ENCODE measurements around the gene MED12L. TPM values are rescaled to one million over a fixed set of nuclear protein-coding genes. Genes with fewer than 3 reads are reported as not detected.

The MED12L gene
- total RNA-seq, 4 donors from 2014 or later = 0.15 to 0.37 (median 0.22) TPM

DNA sequence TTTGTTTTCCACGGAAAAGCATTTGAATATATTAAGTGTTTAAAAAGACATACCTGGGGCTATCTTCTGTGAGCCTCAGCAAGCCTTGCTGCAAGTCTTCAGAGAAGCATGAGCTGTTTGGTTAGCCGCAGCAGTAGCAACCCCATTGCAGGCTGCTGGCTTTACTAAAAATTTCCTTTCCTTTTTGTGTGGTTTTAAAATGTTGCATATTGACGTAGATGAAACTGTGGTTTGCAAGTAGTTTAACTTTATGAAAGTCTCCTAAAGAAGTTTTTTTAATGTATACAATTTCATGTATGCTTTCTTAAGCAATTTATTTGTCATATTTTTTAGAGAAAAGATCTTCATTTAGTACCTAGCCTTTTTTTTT, 117.6 kb downstream of the MED12L start, which contains the start of gene GPR171:
GPR171 (minus strand) TSS at position 166 of the 370 bp plus-strand sequence. CDS start 3,830 bp downstream, outside the sequence.
- intact Hi-C loops (cut with DNase I; ENCODE audit: low total_unique reads) = no loop called here
- no peak for DNase-seq (ENCODE audit: low spot score in 2 of 2)
- 88 to 92% methylated on average over 3 of the region's 3 CpGs for WGBS, 2 donors
- H3K4me3 ChIP-seq (ENCODE audit: low read depth, poor library complexity, severe bottlenecking) = no peak within 1 kb of the TSS
- TF ChIP-seq, protein P1, sequence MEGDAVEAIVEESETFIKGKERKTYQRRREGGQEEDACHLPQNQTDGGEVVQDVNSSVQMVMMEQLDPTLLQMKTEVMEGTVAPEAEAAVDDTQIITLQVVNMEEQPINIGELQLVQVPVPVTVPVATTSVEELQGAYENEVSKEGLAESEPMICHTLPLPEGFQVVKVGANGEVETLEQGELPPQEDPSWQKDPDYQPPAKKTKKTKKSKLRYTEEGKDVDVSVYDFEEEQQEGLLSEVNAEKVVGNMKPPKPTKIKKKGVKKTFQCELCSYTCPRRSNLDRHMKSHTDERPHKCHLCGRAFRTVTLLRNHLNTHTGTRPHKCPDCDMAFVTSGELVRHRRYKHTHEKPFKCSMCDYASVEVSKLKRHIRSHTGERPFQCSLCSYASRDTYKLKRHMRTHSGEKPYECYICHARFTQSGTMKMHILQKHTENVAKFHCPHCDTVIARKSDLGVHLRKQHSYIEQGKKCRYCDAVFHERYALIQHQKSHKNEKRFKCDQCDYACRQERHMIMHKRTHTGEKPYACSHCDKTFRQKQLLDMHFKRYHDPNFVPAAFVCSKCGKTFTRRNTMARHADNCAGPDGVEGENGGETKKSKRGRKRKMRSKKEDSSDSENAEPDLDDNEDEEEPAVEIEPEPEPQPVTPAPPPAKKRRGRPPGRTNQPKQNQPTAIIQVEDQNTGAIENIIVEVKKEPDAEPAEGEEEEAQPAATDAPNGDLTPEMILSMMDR (IDR thresholded peaks at IDR 0.05) = no peak
- no peak for TF ChIP-seq POLR2A (IDR thresholded peaks at IDR 0.05)

DNA sequence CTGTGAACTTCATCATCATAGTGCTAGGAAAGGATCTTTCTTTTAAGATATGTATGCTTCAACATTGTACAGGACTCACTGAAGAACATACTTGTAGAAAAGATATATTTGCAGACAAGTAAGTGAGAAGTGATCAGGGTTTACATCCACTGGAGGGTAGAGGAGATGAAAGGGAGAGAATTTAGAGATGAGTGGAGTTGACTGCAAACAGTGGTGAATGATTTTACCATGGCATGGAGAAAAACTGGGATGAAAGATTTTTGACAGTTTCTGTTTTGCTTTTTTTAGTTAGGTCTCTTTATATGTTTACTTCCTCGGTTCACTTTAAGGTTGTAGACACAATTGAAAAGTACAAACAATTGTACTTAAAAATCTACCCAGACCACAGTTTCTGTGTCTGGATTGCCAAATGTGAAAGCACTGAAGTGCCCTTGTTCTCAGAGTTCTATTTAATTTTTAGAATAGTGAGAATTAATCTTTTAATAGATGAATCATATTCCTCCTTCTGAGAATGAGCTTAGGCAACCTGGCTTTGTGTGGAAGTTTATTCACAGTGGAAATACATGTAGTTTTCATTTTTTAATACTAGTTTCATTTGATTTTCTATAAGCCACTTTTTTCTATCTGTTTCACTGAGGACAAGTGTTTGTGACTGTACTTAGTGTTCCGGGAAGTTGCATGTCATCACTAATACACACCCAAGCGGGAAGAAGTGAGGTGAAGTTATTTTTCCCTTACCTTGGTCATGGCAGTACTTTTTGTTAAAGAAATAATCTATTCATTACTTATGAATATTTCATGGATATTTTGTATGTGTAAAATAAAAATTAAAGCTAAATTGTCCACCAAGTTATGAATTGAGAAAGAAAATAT, 119.3 kb downstream of the MED12L start:
- no peak for TF ChIP-seq POLR2A (IDR thresholded peaks at IDR 0.05)
- TF ChIP-seq, protein P1 (IDR thresholded peaks at IDR 0.05) = no peak
- intact Hi-C loops (cut with DNase I; ENCODE audit: low total_unique reads) = loop anchor here (5.0 kb wide), 1 partner anchor 1462 kb away; no protein-coding TSS in a partner anchor
- 83 to 90% methylated on average over 3 of the region's 3 CpGs for WGBS, 2 donors
- H3K4me3 ChIP-seq (ENCODE audit: low read depth, poor library complexity, severe bottlenecking) = no peak overlapping the region
- DNase-seq (ENCODE audit: low spot score in 2 of 2) = no peak

DNA sequence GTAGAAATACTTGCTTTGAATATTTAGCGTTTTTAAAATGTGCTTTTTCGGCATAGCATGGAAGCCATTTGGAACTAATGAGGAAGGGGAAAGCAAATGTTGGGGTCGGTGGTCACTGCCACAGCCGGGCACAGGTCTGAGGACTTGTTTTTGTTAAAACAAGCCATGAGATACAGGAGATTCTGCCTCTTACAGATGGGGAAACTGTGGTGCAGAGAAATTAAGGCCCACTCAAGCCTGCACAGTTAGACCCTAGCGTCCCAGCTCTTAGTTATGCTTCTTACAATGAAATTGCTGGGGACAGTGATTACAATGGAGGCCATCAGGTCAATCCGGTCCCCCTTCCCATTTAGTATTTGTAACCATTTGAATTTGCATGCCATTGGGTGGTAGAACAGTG, 120.0 kb downstream of the MED12L start:
- H3K4me3 ChIP-seq (ENCODE audit: low read depth, poor library complexity, severe bottlenecking) = no peak overlapping the region
- no peak for TF ChIP-seq POLR2A (IDR thresholded peaks at IDR 0.05)
- TF ChIP-seq, protein P1 (IDR thresholded peaks at IDR 0.05) = no peak
- 91 to 93% methylated on average over 6 of the region's 6 CpGs for WGBS, 2 donors
- intact Hi-C loops (cut with DNase I; ENCODE audit: low total_unique reads) = loop anchor here (5.0 kb wide), 1 partner anchor 1463 kb away; no protein-coding TSS in a partner anchor
- no peak for DNase-seq (ENCODE audit: low spot score in 2 of 2)

DNA sequence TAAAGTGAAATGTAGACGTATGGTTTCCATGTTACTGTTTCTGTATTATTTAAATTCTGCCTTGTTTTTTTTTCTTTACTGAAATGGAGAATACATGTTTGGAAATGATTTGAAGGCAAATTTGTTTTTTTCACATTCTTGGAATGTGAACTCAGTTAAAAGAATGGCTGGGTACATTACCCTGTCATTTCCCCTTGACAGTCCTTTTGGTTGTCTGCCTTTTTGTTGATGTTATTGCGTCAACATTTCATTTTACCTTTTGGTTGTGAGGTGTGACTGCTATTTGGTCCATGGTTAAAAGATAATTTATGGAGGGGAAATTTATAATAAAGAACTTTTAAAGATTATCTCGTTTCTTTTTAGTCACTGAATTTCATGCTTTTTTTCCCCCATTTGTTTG, 120.7 kb downstream of the MED12L start:
- no peak overlapping the region for H3K4me3 ChIP-seq (ENCODE audit: low read depth, poor library complexity, severe bottlenecking)
- 76 to 81% methylated on average over 3 of the region's 3 CpGs for WGBS, 2 donors
- TF ChIP-seq, protein P1 (IDR thresholded peaks at IDR 0.05) = no peak
- no peak for TF ChIP-seq POLR2A (IDR thresholded peaks at IDR 0.05)
- DNase-seq (ENCODE audit: low spot score in 2 of 2) = no peak
- intact Hi-C loops (cut with DNase I; ENCODE audit: low total_unique reads) = loop anchor here (5.0 kb wide), 1 partner anchor 1464 kb away; no protein-coding TSS in a partner anchor

DNA sequence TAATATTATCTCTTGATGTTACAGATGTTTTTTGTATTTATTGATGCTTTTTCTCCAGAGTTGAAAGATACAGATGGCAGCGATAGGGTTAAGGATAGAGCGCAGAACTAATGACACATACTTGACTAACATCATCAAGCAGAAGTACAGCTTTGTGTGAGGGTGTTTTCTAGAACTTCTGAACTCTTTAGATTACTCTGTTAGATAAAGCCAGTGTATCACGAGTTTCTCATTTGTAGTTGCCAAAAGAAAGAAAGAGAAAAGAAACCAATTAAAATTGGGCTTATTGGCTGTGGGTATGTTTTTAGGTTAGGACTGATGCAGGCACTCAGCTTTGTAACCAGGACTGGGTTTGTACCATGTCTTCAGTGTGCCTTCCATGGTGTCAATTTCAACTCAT, 124.2 kb downstream of the MED12L start:
- WGBS, 2 donors = 62 to 68% methylated on average over 3 of the region's 3 CpGs
- intact Hi-C loops (cut with DNase I; ENCODE audit: low total_unique reads) = loop anchor here (5.0 kb wide), 1 partner anchor 1467 kb away; no protein-coding TSS in a partner anchor
- TF ChIP-seq, protein P1 (IDR thresholded peaks at IDR 0.05) = no peak
- no peak for TF ChIP-seq POLR2A (IDR thresholded peaks at IDR 0.05)
- DNase-seq (ENCODE audit: low spot score in 2 of 2) = no peak
- H3K4me3 ChIP-seq (ENCODE audit: low read depth, poor library complexity, severe bottlenecking) = no peak overlapping the region

Data from lower leg skin (tissue), 4 donors.